H1 (cell line): ENCODE data around the gene RAB35.

ENCODE experiments used
- CTCF ChIP-seq, 3 experiments: IDR thresholded peaks; 1 replicate in 2 of 3; 2 replicates in 1 of 3; pipeline versions ENCODE4 v1.5.1 to v1.6.1; 2011; ENCODE audit warnings: low read length in 3 of 3, mild to moderate bottlenecking in 3 of 3, inconsistent platforms in 2 of 3, low read depth in 1 of 3, moderate library complexity in 1 of 3; ENCODE audit not compliant: insufficient read depth in 1 of 3; ENCODE audit errors: control extremely low read depth in 1 of 3
- EZH2 ChIP-seq: fragments of 200-600 bp; sonication (generic); IDR thresholded peaks from 2 replicates; pipeline ENCODE4 v1.7.1; 2012; ENCODE audit warnings: low read depth, mild to moderate bottlenecking, moderate library complexity, low read length, inconsistent platforms; ENCODE audit not compliant: severe bottlenecking
- MAX ChIP-seq: IDR thresholded peaks from 2 replicates; pipeline ENCODE4 v1.6.1; 2012; ENCODE audit warnings: inconsistent platforms
- POLR2A ChIP-seq, 2 experiments: IDR thresholded peaks; 1 replicate in 1 of 2; 2 replicates in 1 of 2; pipeline ENCODE4 v1.6.1; 2011; ENCODE audit warnings: low read depth in 2 of 2, low read length in 2 of 2, mild to moderate bottlenecking in 2 of 2; ENCODE audit errors: control extremely low read depth in 1 of 2
- SIN3A ChIP-seq, 2 experiments: IDR thresholded peaks in 1 of 2; conservative IDR thresholded peaks in 1 of 2; 2 replicates each; pipeline ENCODE4 v1.6.1; 2011 to 2012; ENCODE audit warnings: low read length in 2 of 2, improper control_type of control experiment in 1 of 2, low read depth in 1 of 2, mild to moderate bottlenecking in 1 of 2
- SIX5 ChIP-seq: IDR thresholded peaks from 2 replicates; pipeline ENCODE4 v1.6.1; 2011; ENCODE audit warnings: mild to moderate bottlenecking, low read depth, low read length
- SRF ChIP-seq: IDR thresholded peaks from 2 replicates; pipeline ENCODE4 v1.6.1; 2011; ENCODE audit warnings: mild to moderate bottlenecking, low read depth, low read length, moderate library complexity

GRCh38 chr12:120136093-120136770 lies 19.7 kb upstream of the RAB35 start:
- TF ChIP-seq SRF (no peak), CTCF (IDR thresholded peaks at IDR 0.05; ENCODE audit: control extremely low read depth in 1 of 3, insufficient read depth in 1 of 3, low read depth in 1 of 3, low read length in 3 of 3) (no peak), SIX5 (no peak), SIN3A (conservative IDR thresholded peaks at IDR 0.05 in 1 of 2, IDR thresholded peaks at IDR 0.05 in 1 of 2; ENCODE audit: low read depth in 1 of 2, low read length in 2 of 2) (no peak), EZH2 (no peak), POLR2A (IDR thresholded peaks at IDR 0.05; ENCODE audit: control extremely low read depth in 1 of 2, low read depth in 2 of 2, low read length in 2 of 2) (no peak), MAX (no peak)
